H1 (cell line): ENCODE measurements around the gene SLC25A3. TPM values are rescaled to one million over a fixed set of nuclear protein-coding genes. Genes with fewer than 3 reads are reported as not detected.

Experiments
- CTCF ChIA-PET: fragments of 300-600 bp; sonication (Branson Sonifier 250); formaldehyde crosslinking; loops from one replicate; lab custom pipeline; 2021; ENCODE audit not compliant: partially characterized antibody; lab: Charles Lee
- POLR2A ChIA-PET: fragments of 300-600 bp; sonication (Branson Sonifier 250); formaldehyde crosslinking; loops from one replicate; lab custom pipeline; 2021; ENCODE audit warnings: inconsistent platforms; ENCODE audit not compliant: partially characterized antibody; lab: Charles Lee
- DNase-seq, 2 experiments: peaks; one replicate each; pipeline versions ENCODE4 v3.0.0 to v3.0.0-alpha.2; 2010 to 2022; ENCODE audit warnings: low spot score in 2 of 2, low read depth in 1 of 2, mixed read lengths in 1 of 2
- FAIRE-seq: peaks from 2 replicates; lab custom pipeline; 2011; peaks lifted over from hg19 to GRCh38; lab: Jason Lieb, UNC
- H2AFZ ChIP-seq: 2 replicates; pipeline ENCODE4 v1.8.1; 2012; ENCODE audit warnings: low read length, inconsistent platforms
- H2AK5ac ChIP-seq: 2 replicates; pipeline ENCODE4 v1.6.1; 2013; ENCODE audit warnings: low read depth, low read length
- H2BK120ac ChIP-seq: replicated peaks from 2 replicates; pipeline ENCODE3; 2013; ENCODE audit warnings: low read depth, low read length, inconsistent platforms
- H2BK12ac ChIP-seq: 2 replicates; pipeline ENCODE4 v1.6.1; 2013; ENCODE audit warnings: low read depth, low read length
- H2BK15ac ChIP-seq: 2 replicates; pipeline ENCODE4 v1.6.1; 2013; ENCODE audit warnings: low read length
- H2BK20ac ChIP-seq: 2 replicates; pipeline ENCODE4 v1.6.1; 2013; ENCODE audit warnings: low read length
- H2BK5ac ChIP-seq: 2 replicates; pipeline ENCODE4 v1.6.1; 2013; ENCODE audit warnings: low read depth, low read length
- H3K14ac ChIP-seq: 2 replicates; pipeline ENCODE4 v1.6.1; 2013; ENCODE audit warnings: inconsistent platforms; ENCODE audit not compliant: insufficient read length
- H3K18ac ChIP-seq: 2 replicates; pipeline ENCODE4 v1.6.1; 2013; ENCODE audit warnings: low read length; ENCODE audit errors: extremely low read depth
- H3K23ac ChIP-seq: 2 replicates; pipeline ENCODE4 v1.6.1; 2013; ENCODE audit warnings: inconsistent platforms; ENCODE audit not compliant: insufficient read length
- H3K23me2 ChIP-seq: 2 replicates; pipeline ENCODE4 v1.6.1; 2013; ENCODE audit warnings: low read depth, low read length
- H3K27ac ChIP-seq: 2 replicates; pipeline ENCODE4 v1.6.1; 2011; ENCODE audit warnings: low read depth, low read length, inconsistent platforms
- H3K27me3 ChIP-seq, 4 experiments: replicated peaks in 1 of 4; 1 replicate in 1 of 4; 2 replicates in 3 of 4; pipeline versions ENCODE4 v1.6.1 to v1.8.1; 2011 to 2013; ENCODE audit warnings: low read length in 3 of 4, mild to moderate bottlenecking in 3 of 4, inconsistent platforms in 2 of 4, mixed read lengths in 2 of 4, moderate library complexity in 1 of 4; ENCODE audit not compliant: control insufficient read depth in 3 of 4, insufficient read depth in 3 of 4; ENCODE audit errors: extremely low read depth in 1 of 4
- H3K36me3 ChIP-seq, 4 experiments: 2 replicates each; pipeline versions ENCODE4 v1.6.1 to v1.8.1; 2011 to 2013; ENCODE audit warnings: mild to moderate bottlenecking in 4 of 4, low read length in 3 of 4, moderate library complexity in 2 of 4, control low read depth in 1 of 4, inconsistent platforms in 1 of 4; ENCODE audit not compliant: insufficient read depth in 4 of 4, control insufficient read depth in 2 of 4
- H3K4ac ChIP-seq: replicated peaks from 2 replicates; pipeline ENCODE3; 2013; ENCODE audit warnings: low read length, low read depth, mixed read lengths, inconsistent platforms; ENCODE audit not compliant: insufficient read length
- H3K4me1 ChIP-seq, 4 experiments: replicated peaks in 1 of 4; 1 replicate in 1 of 4; 2 replicates in 3 of 4; pipeline versions ENCODE4 v1.6.1 to v1.8.1; 2011 to 2013; ENCODE audit warnings: low read length in 3 of 4, inconsistent platforms in 2 of 4, mixed read lengths in 1 of 4; ENCODE audit not compliant: insufficient read depth in 4 of 4, control insufficient read depth in 3 of 4
- H3K4me2 ChIP-seq, 2 experiments: 2 replicates each; pipeline versions ENCODE4 v1.6.1 to v1.8.1; 2011 to 2013; ENCODE audit warnings: low read depth in 2 of 2, low read length in 2 of 2, control low read depth in 1 of 2, inconsistent platforms in 1 of 2, mild to moderate bottlenecking in 1 of 2; ENCODE audit not compliant: insufficient read depth in 1 of 2
- H3K4me3 ChIP-seq, 4 experiments: fragments of 200-600, 300-600 bp in 1 of 4; sonication (generic), shearing (Covaris generic), sonication (Bioruptor Twin) in 1 of 4; 2 replicates each; pipeline versions ENCODE4 v1.5.1 to v1.8.1; 2011 to 2016; ENCODE audit warnings: low read length in 4 of 4, low read depth in 3 of 4, control low read depth in 2 of 4, inconsistent platforms in 2 of 4, mild to moderate bottlenecking in 2 of 4, mixed read lengths in 1 of 4, moderate library complexity in 1 of 4; ENCODE audit not compliant: insufficient read depth in 2 of 4; ENCODE audit errors: extremely low read depth in 1 of 4
- H3K56ac ChIP-seq: replicated peaks from 2 replicates; pipeline ENCODE3; 2013; ENCODE audit warnings: low read depth, mild to moderate bottlenecking, mixed read lengths, low read length, inconsistent platforms; ENCODE audit not compliant: insufficient read length
- H3K79me1 ChIP-seq: 2 replicates; pipeline ENCODE4 v1.6.1; 2013; ENCODE audit warnings: low read depth, low read length, control low read depth
- H3K79me2 ChIP-seq, 2 experiments: 2 replicates each; pipeline versions ENCODE4 v1.6.1 to v1.8.1; 2012 to 2013; ENCODE audit warnings: low read length in 2 of 2, mild to moderate bottlenecking in 2 of 2, inconsistent platforms in 1 of 2; ENCODE audit not compliant: insufficient read depth in 2 of 2, control insufficient read depth in 1 of 2
- H3K9ac ChIP-seq, 4 experiments: replicated peaks in 1 of 4; 1 replicate in 1 of 4; 2 replicates in 3 of 4; pipeline versions ENCODE4 v1.6.1 to v1.8.1; 2011 to 2013; ENCODE audit warnings: low read depth in 3 of 4, low read length in 3 of 4, control low read depth in 2 of 4, mild to moderate bottlenecking in 2 of 4, moderate library complexity in 2 of 4, inconsistent platforms in 1 of 4; ENCODE audit errors: extremely low read depth in 1 of 4
- H3K9me3 ChIP-seq, 2 experiments: 2 replicates each; pipeline versions ENCODE4 v1.6.1 to v1.8.1; 2012 to 2013; ENCODE audit warnings: mild to moderate bottlenecking in 2 of 2, moderate library complexity in 2 of 2, control low read depth in 1 of 2, inconsistent platforms in 1 of 2, low read depth in 1 of 2, low read length in 1 of 2, mixed read lengths in 1 of 2; ENCODE audit not compliant: insufficient read depth in 2 of 2
- H4K20me1 ChIP-seq, 2 experiments: replicated peaks in 1 of 2; 2 replicates each; pipeline versions ENCODE3 to v1.8.1; 2011 to 2013; ENCODE audit warnings: inconsistent platforms in 2 of 2, low read length in 2 of 2, mild to moderate bottlenecking in 1 of 2; ENCODE audit not compliant: insufficient read depth in 2 of 2, control insufficient read depth in 1 of 2
- H4K5ac ChIP-seq: 2 replicates; pipeline ENCODE4 v1.6.1; 2013; ENCODE audit warnings: low read length, low read depth, mixed read lengths, inconsistent platforms; ENCODE audit not compliant: insufficient read length
- H4K8ac ChIP-seq: 2 replicates; pipeline ENCODE4 v1.8.0; 2013; ENCODE audit warnings: mild to moderate bottlenecking, moderate library complexity, low read length, inconsistent platforms; ENCODE audit not compliant: insufficient read depth; ENCODE audit errors: extremely low read depth
- H4K91ac ChIP-seq: replicated peaks from 2 replicates; pipeline ENCODE3; 2013; ENCODE audit warnings: low read length, mixed read lengths, inconsistent platforms; ENCODE audit not compliant: insufficient read length
- BCL11A ChIP-seq, 2 experiments: IDR thresholded peaks; one replicate each; pipeline ENCODE4 v1.6.1; 2011; ENCODE audit warnings: low read depth in 2 of 2, low read length in 2 of 2, mild to moderate bottlenecking in 2 of 2
- CHD1 ChIP-seq: IDR thresholded peaks from 2 replicates; pipeline ENCODE4 v1.6.1; 2012; ENCODE audit warnings: low read depth, low read length, improper control_type of control experiment
- CHD2 ChIP-seq: IDR thresholded peaks from 2 replicates; pipeline ENCODE4 v1.6.1; 2012; ENCODE audit warnings: low read length, improper control_type of control experiment
- CTBP2 ChIP-seq: IDR thresholded peaks from 2 replicates; pipeline ENCODE4 v1.7.0; 2011; ENCODE audit warnings: borderline replicate concordance, mild to moderate bottlenecking, moderate library complexity, mixed read lengths, low read length; ENCODE audit not compliant: insufficient read depth, insufficient read length
- NRF1 ChIP-seq: IDR thresholded peaks from 2 replicates; pipeline ENCODE4 v1.6.1; 2011; ENCODE audit warnings: mild to moderate bottlenecking, low read depth, low read length, improper control_type of control experiment
- POLR2A ChIP-seq, 2 experiments: IDR thresholded peaks; 1 replicate in 1 of 2; 2 replicates in 1 of 2; pipeline ENCODE4 v1.6.1; 2011; ENCODE audit warnings: low read depth in 2 of 2, low read length in 2 of 2, mild to moderate bottlenecking in 2 of 2; ENCODE audit errors: control extremely low read depth in 1 of 2
- RAD21 ChIP-seq, 2 experiments: IDR thresholded peaks in 1 of 2; conservative IDR thresholded peaks in 1 of 2; 2 replicates each; pipeline ENCODE4 v1.6.1; 2011; ENCODE audit warnings: low read depth in 2 of 2, low read length in 2 of 2, improper control_type of control experiment in 1 of 2, inconsistent platforms in 1 of 2, mild to moderate bottlenecking in 1 of 2, moderate library complexity in 1 of 2
- SP2 ChIP-seq: IDR thresholded peaks from 2 replicates; pipeline ENCODE4 v1.6.1; 2012; ENCODE audit warnings: mild to moderate bottlenecking, low read length, inconsistent platforms
- SP4 ChIP-seq: IDR thresholded peaks from 2 replicates; pipeline ENCODE4 v1.6.1; 2012; ENCODE audit warnings: low read length, inconsistent platforms
- TBP ChIP-seq: IDR thresholded peaks from 2 replicates; pipeline ENCODE4 v1.6.1; 2011; ENCODE audit warnings: low read depth, low read length, improper control_type of control experiment
- TEAD4 ChIP-seq: IDR thresholded peaks from 2 replicates; pipeline ENCODE4 v1.6.1; 2012; ENCODE audit warnings: low read depth, low read length, inconsistent platforms, mixed read lengths
- WGBS, 2 experiments: shearing (Covaris generic) in 1 of 2; methylation state at CpG; one replicate each; pipeline versions ENCODE4 v1.1.6 to v1.1.7; 2013 to 2015; ENCODE audit warnings: low lambda C conversion rate in 2 of 2, mixed read lengths in 2 of 2, inconsistent platforms in 1 of 2, low coverage in 1 of 2, missing lambda C conversion rate in 1 of 2; ENCODE audit not compliant: insufficient replicate concordance in 2 of 2, insufficient coverage in 1 of 2, insufficient read length in 1 of 2; ENCODE audit errors: extremely low coverage in 1 of 2, missing lambda C conversion rate in 1 of 2; 5-methylcytosine and 5-hydroxymethylcytosine counted together
- polyA plus RNA-seq, 7 experiments: library from polyadenylated mRNA; depleted of rRNA in 3 of 7; stranded (reverse) in 5 of 7; unstranded in 2 of 7; fragments of >200 nt in 5 of 7; fragments of 200-250 nt in 2 of 7; gene quantifications; 1 replicate in 5 of 7; 2 replicates in 1 of 7; 4 replicates in 1 of 7; pipeline versions ENCODE4 v1.2.1 to v1.2.3, GENCODE V29; 2011 to 2013; ENCODE audit warnings: missing spikeins in 2 of 7, mixed read lengths in 2 of 7
- total RNA-seq: library from RNA; stranded (reverse); fragmentation: NEBNext Ultra II Directional; extraction: Animal tissue kit (Norgen Biotek cat#: 25700); gene quantifications from 2 replicates; pipeline ENCODE4 v1.2.1, GENCODE V29; 2021
- TF ChIP-seq, protein P1 (sequence below): IDR thresholded peaks from 2 replicates; pipeline ENCODE4 v1.6.1; 2011; ENCODE audit warnings: low read length, improper control_type of control experiment

The SLC25A3 gene
- total and polyA plus RNA-seq, 2 of the 8 experiments (the other 6 are each of a cell fraction or from before 2014, with no cell fraction given): 702 to 709 TPM

- H2BK15ac ChIP-seq: no peak overlapping the region
- H4K8ac ChIP-seq: no peak overlapping the region
- no peak overlapping the region for H3K4ac ChIP-seq
- no peak for DNase-seq
- CTCF ChIA-PET: interaction anchor here (0.8 to 1.5 kb wide), 7 partner anchors 8 to 158 kb away, joined by 3 to 10 read pairs (median 3); no protein-coding TSS in a partner anchor
- FAIRE-seq: no peak
- H2AK5ac ChIP-seq: no peak overlapping the region
- H3K23me2 ChIP-seq: no peaks in the 10 kb centered on the region; the same call in 1 of the 2 replicates
- H3K4me2 ChIP-seq: no peak overlapping the region
- no peaks in the 10 kb centered on the region for H3K4me1 ChIP-seq
- POLR2A ChIA-PET: interaction anchor here (1.3 kb wide), 1 partner anchor 18 kb away, joined by 5 read pairs; the partner anchor contains the start of gene SLC25A3
- no peak overlapping the region for H3K4me3 ChIP-seq
- H3K14ac ChIP-seq: no peak overlapping the region
- no peaks in the 10 kb centered on the region for H4K20me1 ChIP-seq
- no peak overlapping the region for H3K27ac ChIP-seq
- H2BK5ac ChIP-seq: no peak overlapping the region
- no peak overlapping the region for H2AFZ ChIP-seq
- H3K79me1 ChIP-seq: no peaks in the 10 kb centered on the region
- H4K91ac ChIP-seq: no peak overlapping the region
- no peaks in the 10 kb centered on the region for H3K79me2 ChIP-seq
- no peak overlapping the region for H2BK12ac ChIP-seq
- H3K27me3 ChIP-seq: no peaks in the 10 kb centered on the region
- 81% methylated on average over 4 of the region's 4 CpGs; no CpG with 5 or more reads in 1 of the 2 experiments for whole genome bisulfite sequencing, 2 experiments
- no peak overlapping the region for H3K56ac ChIP-seq
- H4K5ac ChIP-seq: no peak overlapping the region
- no peak overlapping the region for H2BK120ac ChIP-seq
- H3K9ac ChIP-seq: no peak overlapping the region
- no peaks in the 10 kb centered on the region for H3K36me3 ChIP-seq
- no peaks in the 10 kb centered on the region for H3K9me3 ChIP-seq
- no peak overlapping the region for H3K23ac ChIP-seq
- H2BK20ac ChIP-seq: no peak overlapping the region
- no peak overlapping the region for H3K18ac ChIP-seq
- TF ChIP-seq BCL11A (IDR thresholded peaks at IDR 0.05; ENCODE audit: low read depth in 2 of 2, low read length in 2 of 2) (no peak), SP4 (no peak), NRF1 (no peak), TBP (no peak), SP2 (no peak), RAD21 (IDR thresholded peaks at IDR 0.05 in 1 of 2, conservative IDR thresholded peaks at IDR 0.05 in 1 of 2; ENCODE audit: low read depth in 2 of 2, low read length in 2 of 2) (no peak), POLR2A (IDR thresholded peaks at IDR 0.05; ENCODE audit: control extremely low read depth in 1 of 2, low read depth in 2 of 2, low read length in 2 of 2) (no peak), CTBP2 (no peak), CHD2 (no peak), CHD1 (no peak), TEAD4 (no peak)
- TF ChIP-seq, protein P1, sequence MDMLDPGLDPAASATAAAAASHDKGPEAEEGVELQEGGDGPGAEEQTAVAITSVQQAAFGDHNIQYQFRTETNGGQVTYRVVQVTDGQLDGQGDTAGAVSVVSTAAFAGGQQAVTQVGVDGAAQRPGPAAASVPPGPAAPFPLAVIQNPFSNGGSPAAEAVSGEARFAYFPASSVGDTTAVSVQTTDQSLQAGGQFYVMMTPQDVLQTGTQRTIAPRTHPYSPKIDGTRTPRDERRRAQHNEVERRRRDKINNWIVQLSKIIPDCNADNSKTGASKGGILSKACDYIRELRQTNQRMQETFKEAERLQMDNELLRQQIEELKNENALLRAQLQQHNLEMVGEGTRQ: no peak
Observed at GRCh38 chr12:98575013-98575412, 18.5 kb upstream of the SLC25A3 start.
